GM20431 (cell line): ENCODE results near the gene GRPEL2.

Experiments
- in situ Hi-C: fragments of 300-500 bp; cut with MseI, MboI; formaldehyde crosslinking; loops from one replicate; pipeline ENCODE4 v1.15.0; 2020; ENCODE audit warnings: low sequenced_read_pairs; ENCODE audit not compliant: unreplicated experiment

GRPEL2 gene, protein sequence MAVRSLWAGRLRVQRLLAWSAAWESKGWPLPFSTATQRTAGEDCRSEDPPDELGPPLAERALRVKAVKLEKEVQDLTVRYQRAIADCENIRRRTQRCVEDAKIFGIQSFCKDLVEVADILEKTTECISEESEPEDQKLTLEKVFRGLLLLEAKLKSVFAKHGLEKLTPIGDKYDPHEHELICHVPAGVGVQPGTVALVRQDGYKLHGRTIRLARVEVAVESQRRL

DNA sequence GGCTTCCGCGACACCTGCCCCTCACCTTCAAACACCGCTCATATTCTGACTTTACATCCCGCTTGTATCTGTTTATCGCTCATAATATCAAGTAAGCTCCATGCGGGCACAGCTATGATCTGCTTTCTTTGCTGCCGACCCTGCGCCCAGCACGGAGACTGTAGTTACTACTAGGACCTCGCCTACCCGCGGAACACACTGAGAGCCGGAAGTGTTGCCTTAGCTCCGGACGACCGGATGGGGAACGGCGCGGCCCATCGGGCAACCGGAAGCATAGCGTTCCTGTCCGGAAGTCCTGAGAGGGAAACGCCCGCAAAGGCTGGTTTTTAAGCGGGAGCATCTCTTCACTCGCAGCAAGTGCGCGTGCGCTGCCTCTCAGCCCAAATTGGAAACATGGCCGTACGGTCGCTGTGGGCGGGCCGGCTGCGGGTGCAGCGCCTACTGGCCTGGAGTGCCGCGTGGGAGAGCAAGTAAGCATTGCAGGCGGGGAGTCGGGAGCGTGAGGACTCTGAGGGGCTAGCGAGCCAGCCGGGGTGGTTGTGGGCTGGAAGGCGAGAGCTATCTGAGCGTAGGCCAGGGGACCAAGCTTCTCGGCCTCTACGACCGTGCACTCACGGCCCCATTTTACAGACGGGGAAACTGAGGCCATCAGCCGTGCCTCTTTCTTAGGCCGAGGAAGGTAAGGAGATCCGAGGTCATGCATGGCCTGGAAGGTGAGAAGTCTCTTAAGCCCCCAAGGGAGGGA is at the start of gene GRPEL2:
Gene GRPEL2 (plus strand): TSS at position 353 of the 745 bp plus-strand sequence. CDS start 41 bp downstream, at position 394.
- in situ Hi-C loops, result no loop called here

DNA sequence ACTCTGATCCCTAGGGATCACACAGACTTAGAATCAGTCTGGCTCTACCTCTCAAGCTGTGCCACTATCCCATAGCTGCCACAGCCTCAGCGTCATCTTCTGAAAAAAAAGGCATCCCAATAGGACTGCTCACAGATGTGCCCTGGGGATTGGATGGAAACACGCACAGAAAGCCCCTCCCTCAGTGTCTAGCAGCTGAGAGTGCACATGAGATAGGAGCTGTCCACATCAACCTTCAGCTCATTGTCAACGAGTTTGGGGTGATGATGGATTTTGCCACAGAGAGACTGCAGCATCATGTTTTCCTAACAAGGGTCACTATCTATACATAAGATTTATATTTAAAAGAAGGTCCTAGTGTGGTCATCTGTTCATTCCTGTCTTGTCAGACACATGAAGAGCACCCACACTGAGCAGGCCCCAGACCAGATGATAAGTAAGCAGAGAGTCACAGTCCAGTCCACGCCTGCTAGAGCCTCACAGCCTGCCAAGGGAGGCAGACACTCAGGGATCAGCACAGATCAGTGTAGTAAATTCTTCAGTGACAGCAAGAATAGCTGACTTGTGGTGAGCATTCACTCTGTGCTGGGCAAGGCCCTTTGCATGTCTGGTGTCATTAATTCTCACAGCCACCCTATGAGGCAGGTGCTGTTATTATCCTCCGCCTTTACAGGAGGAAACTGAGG is 47.8 kb upstream of the GRPEL2 start:
- in situ Hi-C loops, result no loop called here

DNA sequence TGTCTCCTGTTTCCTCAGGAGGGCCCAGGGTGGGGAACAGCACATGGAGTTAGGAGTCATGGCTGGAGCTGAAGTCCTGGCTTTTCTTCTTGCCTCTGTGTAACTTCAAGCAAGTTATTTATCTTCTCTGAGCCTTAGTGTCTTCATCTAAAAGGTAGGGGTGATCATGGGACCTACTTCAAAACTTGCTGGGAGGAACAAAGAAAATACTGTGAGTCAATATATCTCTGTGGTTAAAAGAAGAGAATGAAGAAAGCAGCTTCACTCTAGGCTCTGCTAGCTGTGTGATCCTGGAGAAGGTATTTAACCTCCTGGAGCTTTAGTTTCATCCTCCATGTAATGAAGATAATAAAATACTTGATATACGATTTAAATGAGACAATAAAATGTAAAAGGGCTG is 47.1 kb upstream of the GRPEL2 start:
- in situ Hi-C loops, result no loop called here

DNA sequence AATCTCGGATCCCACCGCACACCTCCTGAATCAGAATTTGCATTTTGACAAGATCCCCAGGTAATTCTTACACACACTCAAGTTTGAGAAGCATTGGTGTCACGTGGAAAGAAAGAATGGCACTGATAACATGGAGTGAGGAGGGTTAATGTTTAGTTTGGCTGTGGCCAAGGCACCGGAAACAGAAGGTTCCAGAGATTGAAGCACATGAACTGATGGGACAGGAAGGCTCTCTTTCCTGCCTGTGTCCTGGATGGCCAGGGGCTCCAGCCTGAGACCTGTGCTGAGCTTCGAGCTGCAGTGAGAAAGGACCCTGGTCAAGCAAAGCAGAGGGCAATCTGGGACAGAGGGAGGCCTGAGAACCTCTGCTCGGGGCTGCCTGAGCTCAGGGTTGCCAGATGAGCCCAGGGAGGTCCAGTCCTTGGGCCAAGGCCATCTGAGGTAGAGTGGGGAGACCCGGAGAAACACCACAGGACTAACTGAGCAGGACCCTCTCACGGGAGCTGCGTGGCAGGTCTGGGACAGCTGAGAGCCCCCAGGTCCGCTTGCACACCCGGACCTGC is 46.4 kb upstream of the GRPEL2 start:
- in situ Hi-C loops, result no loop called here

DNA sequence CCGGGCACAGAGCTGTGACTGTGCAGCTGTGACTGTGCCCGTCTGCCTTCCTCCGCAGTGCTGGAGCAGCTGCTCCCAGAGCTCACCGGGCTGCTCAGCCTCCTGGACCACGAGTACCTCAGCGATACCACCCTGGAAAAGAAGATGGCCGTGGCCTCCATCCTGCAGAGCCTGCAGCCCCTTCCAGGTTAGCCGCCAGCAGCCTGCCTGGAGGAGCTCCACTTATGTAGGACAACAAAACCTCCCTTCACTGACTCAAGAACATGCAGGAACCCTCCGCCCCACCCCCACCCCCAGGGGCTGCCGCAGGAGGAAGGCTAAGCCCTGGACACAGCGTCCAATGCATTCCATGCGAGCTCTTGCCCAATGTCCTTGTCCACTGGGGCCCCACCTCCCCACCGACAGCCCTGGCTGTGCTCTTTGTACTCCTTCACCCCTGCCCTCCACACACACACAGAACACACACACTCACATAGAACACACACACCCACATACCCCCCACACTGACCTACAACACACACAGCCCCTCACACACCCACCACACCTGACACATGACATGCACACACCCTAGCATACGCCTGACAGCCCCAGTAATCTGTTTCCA is 45.7 kb upstream of the GRPEL2 start:
- in situ Hi-C loops, result no loop called here

DNA sequence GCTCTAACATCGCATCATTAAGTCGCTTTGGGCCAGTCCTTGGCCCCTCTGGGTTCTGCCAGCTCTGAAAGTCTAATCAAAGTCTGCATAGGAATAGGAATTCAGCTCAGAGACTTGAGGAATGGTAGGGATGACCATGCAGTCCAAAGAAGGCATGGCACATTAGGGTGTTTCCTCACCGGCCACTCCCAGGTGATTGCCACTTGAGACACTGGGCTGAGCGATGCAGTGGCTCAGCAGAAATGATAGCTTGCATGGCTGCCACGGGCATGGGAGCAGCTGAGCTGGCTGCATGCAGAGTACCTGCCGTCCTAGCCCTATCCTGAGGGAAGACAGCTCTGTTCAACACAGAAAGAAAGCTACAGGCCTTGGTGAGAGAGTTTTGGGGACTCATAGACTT is 44.9 kb upstream of the GRPEL2 start:
- in situ Hi-C loops, result no loop called here

DNA sequence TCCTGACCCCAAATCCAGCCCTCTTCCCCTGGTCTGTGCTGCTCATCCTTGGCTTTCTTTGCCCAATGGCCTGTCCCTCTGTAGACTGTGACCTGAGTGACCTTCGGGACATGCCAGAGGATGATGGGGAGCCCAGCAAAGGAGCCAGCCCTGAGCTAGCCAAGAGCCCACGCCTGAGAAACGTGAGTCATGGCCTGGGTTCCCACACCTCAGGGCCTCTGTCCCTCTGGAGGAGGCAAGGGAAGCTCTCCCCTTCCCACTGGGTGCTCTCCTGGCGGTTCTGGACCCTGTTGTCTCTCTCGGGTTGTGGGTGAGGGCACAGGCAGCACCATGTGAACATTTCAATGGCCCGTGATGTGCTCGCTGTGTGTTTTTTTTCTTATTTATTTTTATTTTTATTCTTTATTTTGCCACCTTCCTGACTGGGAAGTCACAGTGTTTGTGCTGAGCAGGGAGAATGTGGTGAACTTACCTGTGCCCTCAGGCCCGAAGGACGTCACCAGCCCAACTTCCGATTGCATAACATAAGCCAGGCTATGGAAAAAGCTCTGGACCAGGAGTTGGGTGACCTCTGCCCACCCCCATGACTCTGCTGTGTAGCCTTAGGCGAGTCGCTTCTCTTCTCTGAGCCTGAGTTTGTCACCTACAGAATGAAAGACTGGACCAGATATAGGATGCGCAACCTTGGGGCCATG is 44.1 kb upstream of the GRPEL2 start:
- in situ Hi-C loops, result no loop called here

DNA sequence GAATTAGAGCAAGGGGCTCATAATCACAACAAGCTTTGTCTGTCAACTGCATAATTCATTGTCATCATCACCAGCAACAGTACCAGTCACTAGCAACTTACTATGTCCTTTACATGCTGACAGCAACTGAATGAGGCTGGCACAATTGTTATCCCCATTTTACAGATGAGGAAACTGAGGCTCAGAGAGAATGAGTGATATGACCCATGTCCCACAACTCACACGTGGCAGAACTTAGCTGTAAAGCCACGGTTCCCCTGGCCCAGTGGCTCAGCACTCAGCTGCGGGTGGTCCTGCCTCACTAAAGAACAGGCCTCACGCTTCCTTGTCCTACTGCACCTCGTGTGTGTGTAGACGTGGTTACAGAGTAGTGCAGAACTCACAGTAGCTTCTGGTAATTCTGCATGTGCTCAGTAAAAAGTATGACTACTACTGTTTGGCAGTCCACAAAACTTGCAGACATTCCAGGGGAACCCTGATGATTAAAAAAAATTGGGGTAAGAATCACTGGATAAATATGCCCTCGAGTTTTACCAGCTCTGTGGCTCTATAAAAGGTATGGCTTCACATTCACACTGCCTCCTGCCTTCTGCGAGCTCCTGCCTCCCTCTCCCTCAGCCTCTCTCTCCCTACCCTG is 43.4 kb upstream of the GRPEL2 start:
- in situ Hi-C loops, result no loop called here

DNA sequence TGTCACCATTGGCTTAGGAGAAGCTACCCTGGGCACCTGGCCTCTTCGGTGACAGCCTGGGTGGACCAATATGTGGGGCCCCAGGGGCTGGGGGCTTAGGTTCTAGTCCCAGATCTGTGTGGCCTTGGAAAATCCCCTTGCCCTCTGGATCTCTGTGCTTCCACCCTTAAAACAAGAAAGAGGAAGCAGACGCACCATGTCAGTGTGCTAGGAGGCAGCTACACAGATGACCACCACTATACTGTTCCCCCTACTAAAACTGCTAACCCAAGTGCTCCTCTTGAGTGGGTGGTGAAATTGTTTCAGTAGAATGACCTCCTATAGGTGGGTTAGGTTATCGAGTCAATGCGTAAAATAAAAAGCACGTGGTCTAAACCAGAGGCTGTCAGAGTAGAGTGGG is 42.7 kb upstream of the GRPEL2 start:
- in situ Hi-C loops, result no loop called here

DNA sequence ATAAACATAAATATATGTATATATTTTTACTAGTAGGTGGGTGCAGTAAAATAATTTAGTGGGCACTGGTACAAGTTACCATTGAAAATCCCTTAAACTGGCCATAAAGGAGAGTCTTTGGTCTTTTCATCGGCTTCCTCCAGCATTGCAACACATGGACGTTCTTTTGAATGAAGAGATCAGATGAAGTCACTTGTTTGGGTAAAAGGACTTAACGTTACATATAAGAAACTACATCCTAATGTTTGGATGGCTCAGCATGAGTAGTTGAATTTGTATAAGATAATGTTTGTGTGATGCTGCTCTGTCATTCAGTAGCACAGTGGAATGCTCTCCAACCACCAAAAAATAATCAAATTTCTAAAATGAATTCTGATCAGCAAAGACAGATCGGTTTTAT is 42.1 kb upstream of the GRPEL2 start:
- in situ Hi-C loops, result no loop called here

DNA sequence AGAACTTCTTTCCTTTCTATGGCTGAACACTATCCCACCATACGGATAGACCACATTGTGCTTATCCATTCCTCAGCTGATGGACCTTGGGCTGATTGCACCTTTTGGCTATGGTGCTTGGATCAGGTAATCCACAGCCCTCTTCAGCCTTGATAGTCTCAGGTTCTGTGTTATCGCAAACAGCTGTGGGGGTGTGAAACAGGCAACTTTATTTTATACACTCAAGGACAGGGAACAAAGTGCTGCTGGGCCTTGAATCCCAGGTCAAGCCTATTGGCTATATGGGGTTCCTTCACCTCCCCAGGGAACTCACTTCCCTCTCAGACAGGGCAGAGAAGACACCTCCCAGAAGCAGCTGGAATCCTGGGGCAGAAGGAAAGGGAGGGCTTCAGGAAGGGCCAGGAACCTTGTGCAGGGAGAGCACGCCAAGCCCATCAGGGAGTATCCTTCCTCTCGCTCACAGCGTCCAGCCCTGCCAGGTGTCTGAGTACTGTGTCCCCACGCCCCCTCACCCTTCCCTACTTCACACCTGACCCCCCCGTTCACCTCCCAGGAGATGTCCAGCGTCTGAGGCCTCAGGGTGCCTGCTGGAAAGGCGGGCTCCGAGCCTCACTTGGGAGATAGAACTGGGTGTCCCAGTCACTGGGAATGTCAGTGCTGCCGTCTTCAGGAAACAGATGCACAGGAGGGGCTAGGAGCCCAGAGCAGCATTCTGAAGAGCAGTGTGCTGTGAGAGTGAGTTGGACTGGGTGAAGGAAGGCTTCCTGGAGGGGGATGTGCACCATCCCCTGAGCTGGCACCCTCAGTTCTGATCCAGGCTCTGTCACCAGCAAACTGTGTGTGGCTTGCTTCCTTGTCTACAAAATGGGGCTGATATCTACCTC is 40.9 kb upstream of the GRPEL2 start:
- in situ Hi-C loops, result no loop called here

DNA sequence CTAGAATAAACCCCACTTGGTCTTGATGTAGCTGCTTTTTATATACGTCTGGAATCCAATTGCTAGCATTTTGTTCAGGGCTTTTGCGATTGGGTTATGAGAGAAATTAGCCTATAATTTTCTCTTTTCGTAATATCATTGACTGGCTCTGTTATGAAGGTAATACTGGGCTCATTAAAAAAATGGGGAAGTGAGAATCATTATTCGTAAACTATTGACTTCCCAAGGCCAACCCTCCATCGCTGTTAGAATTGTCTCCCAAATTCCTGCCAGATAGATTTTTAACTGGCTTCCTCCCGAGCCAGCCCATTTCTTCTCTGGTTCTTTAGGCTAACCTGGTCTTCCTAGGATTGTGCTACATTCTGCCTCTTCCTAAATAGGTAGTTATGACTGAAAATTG is 35.9 kb upstream of the GRPEL2 start:
- in situ Hi-C loops, result no loop called here

DNA sequence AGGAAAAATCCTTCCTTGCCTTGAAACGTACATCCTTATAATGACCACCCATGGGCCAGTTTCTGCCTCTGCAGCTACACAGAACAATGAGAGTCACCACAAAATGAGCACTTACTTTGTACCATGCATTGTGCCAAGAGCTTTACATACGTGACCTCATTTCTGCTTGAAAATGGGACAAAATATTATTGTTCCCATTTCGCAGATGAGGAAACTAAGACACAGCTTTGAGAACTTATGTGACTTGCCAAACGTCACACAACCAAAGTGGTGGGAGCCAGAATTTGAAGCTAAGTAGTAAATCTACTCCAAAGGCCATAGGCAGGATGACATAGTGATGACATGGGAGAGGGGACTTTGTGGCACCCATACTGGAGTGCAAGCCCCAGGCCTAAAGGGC is 34.8 kb upstream of the GRPEL2 start:
- in situ Hi-C loops, result no loop called here

DNA sequence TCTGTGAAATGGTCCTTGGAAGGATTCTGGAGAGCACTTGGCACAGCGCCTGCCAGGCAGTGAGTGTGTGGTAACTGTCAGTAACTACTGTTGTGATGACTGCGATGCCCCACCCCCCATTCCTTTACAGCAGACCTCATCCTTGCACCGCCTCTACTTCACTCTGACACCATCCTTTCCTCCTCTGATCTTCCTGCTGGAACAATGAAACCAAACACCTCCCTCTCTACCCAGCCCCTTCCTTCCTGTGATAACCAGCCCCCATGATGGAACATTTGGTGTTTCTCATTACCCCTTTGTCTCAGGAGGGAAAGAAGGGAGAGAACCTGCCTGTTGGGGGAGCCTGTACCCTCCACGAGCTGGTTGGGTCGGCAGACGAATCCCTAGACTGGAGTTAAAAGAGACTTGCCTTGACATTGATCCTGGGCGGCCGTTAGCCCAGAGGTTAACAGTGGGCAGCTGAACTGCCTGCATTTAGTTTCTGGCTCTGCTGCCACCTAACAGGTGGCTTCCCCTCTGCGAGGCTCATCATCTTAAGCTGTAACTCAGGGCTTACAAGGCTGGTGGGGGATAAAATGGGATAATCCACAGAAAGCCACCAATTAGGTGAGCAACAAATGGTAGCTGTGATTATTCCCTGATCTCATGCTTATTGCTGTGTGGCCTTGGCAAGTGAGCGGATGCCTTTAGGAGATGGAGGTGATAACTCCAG is 34.2 kb upstream of the GRPEL2 start:
- in situ Hi-C loops, result no loop called here

DNA sequence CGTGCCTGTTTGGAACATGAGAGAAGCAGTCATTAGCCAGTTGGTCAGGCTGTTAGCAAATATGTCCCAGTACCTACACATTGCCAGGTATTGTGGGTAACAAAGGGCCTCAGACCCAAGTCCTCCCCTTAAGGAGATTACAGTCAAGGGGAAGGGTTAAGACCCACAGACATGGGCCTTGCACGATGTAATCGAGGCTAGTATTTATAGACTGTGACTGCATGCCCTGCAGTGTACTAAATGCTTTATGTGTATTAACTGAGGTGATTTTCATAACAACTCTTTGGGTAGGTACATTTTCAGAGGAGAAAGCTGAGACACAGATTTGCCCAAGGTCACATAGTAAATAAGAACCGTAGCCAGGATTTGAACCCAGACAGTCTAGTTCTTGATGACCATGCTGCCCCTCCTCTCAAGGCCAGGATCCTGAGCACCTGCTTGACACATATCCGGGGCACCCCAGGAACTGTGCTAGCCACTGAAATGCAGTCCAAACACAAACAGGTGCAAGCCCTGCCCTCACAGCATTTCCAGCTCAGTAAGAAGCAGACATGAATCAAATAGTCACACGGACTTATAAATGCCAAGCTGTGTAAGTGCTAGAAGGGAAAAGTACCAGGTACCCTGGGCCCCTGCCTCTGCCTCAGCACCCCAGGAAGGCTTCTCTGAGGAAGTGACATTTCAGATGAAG is 32.0 kb upstream of the GRPEL2 start:
- in situ Hi-C loops, result no loop called here

DNA sequence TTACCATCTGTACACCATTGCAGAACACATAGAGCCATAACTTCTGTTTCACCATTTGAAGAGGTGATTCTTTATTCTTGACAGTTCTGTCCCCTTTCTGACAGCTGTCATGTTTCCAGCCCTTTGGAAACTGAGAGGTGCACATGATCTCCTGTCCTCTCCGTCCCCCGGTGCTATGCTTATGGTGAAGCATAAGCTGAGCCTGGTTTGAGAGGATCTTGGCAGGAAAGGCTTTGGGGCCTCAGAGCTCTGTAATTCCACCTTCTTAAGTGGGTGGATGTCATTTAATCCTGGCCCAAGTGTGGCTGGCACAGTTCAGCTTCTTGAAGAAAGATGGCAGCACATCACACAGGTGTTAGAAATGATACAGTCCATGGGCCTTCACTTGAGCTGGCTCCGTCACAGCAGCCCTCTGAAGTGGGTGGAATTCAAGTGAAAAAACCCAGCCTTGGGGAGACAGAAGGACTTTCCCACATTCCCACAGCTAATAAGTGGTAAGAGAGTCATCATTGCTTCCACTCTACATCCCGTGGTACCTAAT is 30.7 kb upstream of the GRPEL2 start:
- in situ Hi-C loops, result no loop called here

DNA sequence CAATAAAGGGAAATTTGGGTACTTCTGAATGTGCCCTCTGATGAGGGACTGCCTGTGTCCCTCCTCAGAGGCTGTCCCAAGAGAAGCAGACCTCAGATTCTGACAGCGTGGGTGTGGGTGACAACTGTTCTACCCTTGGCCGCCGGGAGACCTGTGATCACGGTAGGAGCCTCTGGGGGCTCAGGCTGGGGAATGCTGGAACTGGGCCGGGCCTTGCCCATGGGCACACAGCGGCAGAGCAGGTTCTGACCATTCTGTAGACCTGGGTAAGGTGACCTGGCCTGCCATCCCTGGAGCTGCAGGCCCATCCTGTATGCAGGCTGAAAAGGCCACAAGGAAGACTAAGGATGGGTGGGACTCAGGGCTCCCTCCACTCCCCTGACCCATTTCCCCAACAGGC is 29.5 kb upstream of the GRPEL2 start:
- in situ Hi-C loops, result no loop called here
